Trophoblast cell (in vitro differentiated cells and primary cell): ENCODE measurements around the gene GTF2IRD1.

ENCODE experiments used
- DNase-seq, 2 donors: peaks; one replicate each; pipeline ENCODE4 v3.0.0-alpha.2; 2016
- H2AFZ ChIP-seq: 2 replicates; pipeline ENCODE4 v1.6.1; 2013; ENCODE audit warnings: low read length, moderate library complexity, mild to moderate bottlenecking; ENCODE audit not compliant: insufficient read depth, poor library complexity
- H2AK5ac ChIP-seq: 2 replicates; pipeline ENCODE4 v1.6.1; 2013; ENCODE audit warnings: mild to moderate bottlenecking, low read length
- H2BK120ac ChIP-seq: 2 replicates; pipeline ENCODE4 v1.6.1; 2013; ENCODE audit warnings: low read length, mild to moderate bottlenecking, moderate library complexity; ENCODE audit not compliant: insufficient read depth, poor library complexity
- H2BK12ac ChIP-seq: 2 replicates; pipeline ENCODE4 v1.6.1; 2013; ENCODE audit warnings: mild to moderate bottlenecking, low read length, moderate library complexity
- H2BK5ac ChIP-seq: 2 replicates; pipeline ENCODE4 v1.6.1; 2013; ENCODE audit warnings: low read length, low read depth, moderate library complexity, mild to moderate bottlenecking; ENCODE audit not compliant: poor library complexity
- H3K14ac ChIP-seq: 2 replicates; pipeline ENCODE4 v1.6.1; 2013; ENCODE audit warnings: mild to moderate bottlenecking, low read length
- H3K18ac ChIP-seq: 2 replicates; pipeline ENCODE4 v1.6.1; 2013; ENCODE audit warnings: mild to moderate bottlenecking, low read length
- H3K23ac ChIP-seq: 2 replicates; pipeline ENCODE4 v1.6.1; 2013; ENCODE audit warnings: low read length
- H3K27ac ChIP-seq: 2 replicates; pipeline ENCODE4 v1.5.1; 2013; ENCODE audit warnings: low read depth, mild to moderate bottlenecking, inconsistent platforms, low read length, moderate library complexity
- H3K27me3 ChIP-seq: 2 replicates; pipeline ENCODE4 v1.6.1; 2013; ENCODE audit warnings: inconsistent platforms, mild to moderate bottlenecking, low read length, moderate library complexity; ENCODE audit not compliant: insufficient read depth
- H3K36me3 ChIP-seq, 2 experiments: 1 replicate in 1 of 2; 2 replicates in 1 of 2; pipeline ENCODE4 v1.6.1; 2013; ENCODE audit warnings: low read length in 2 of 2, mild to moderate bottlenecking in 2 of 2, moderate library complexity in 1 of 2; ENCODE audit not compliant: insufficient read depth in 2 of 2, control insufficient read depth in 1 of 2
- H3K4ac ChIP-seq: 2 replicates; pipeline ENCODE4 v1.6.1; 2013; ENCODE audit warnings: low read depth, mild to moderate bottlenecking, low read length, moderate library complexity
- H3K4me1 ChIP-seq, 2 experiments: 1 replicate in 1 of 2; 2 replicates in 1 of 2; pipeline ENCODE4 v1.6.1; 2013; ENCODE audit warnings: low read length in 2 of 2, mild to moderate bottlenecking in 2 of 2, moderate library complexity in 1 of 2; ENCODE audit not compliant: insufficient read depth in 2 of 2, control insufficient read depth in 1 of 2
- H3K4me2 ChIP-seq: 2 replicates; pipeline ENCODE4 v1.6.1; 2013; ENCODE audit warnings: inconsistent platforms, mild to moderate bottlenecking, low read length, moderate library complexity
- H3K4me3 ChIP-seq: 2 replicates; pipeline ENCODE4 v1.5.1; 2013; ENCODE audit warnings: mild to moderate bottlenecking, low read depth, low read length, inconsistent platforms
- H3K79me1 ChIP-seq: one replicate; pipeline ENCODE4 v1.6.1; 2013; ENCODE audit warnings: low read length
- H3K79me2 ChIP-seq: 2 replicates; pipeline ENCODE4 v1.6.1; 2013; ENCODE audit warnings: low read length, mild to moderate bottlenecking; ENCODE audit not compliant: control insufficient read depth, insufficient read depth, poor library complexity
- H3K9ac ChIP-seq: 2 replicates; pipeline ENCODE4 v1.6.1; 2013; ENCODE audit warnings: mild to moderate bottlenecking, low read length
- H3K9me3 ChIP-seq: 2 replicates; pipeline ENCODE4 v1.6.1; 2013; ENCODE audit warnings: low read depth, mild to moderate bottlenecking, control low read depth, inconsistent platforms, low read length; ENCODE audit not compliant: insufficient read depth
- H4K12ac ChIP-seq: 2 replicates; pipeline ENCODE4 v1.6.1; 2013; ENCODE audit warnings: low read depth, mild to moderate bottlenecking, low read length, moderate library complexity
- H4K8ac ChIP-seq: 2 replicates; pipeline ENCODE4 v1.6.1; 2013; ENCODE audit warnings: low read depth, mild to moderate bottlenecking, low read length, moderate library complexity
- H4K91ac ChIP-seq: one replicate; pipeline ENCODE4 v1.6.1; 2013; ENCODE audit warnings: low read depth, mild to moderate bottlenecking, low read length, moderate library complexity
- WGBS: extraction: QIAGEN DNeasy Blood & Tissue Kit; methylation state at CpG from one replicate; pipeline ENCODE4 v1.1.7; 2013; ENCODE audit warnings: missing lambda C conversion rate; ENCODE audit not compliant: insufficient read length, insufficient coverage; ENCODE audit errors: extremely low coverage; 5-methylcytosine and 5-hydroxymethylcytosine counted together

GTF2IRD1 gene

GRCh38 chr7:74461970-74462706 lies 8.4 kb downstream of the GTF2IRD1 start:
- H4K8ac ChIP-seq = no peak overlapping the region
- H4K12ac ChIP-seq = no peak overlapping the region
- WGBS = no CpG with 5 or more reads among the region's 15 CpGs
- H3K79me1 ChIP-seq = no peaks in the 10 kb centered on the region
- peaks cover 5% of the 10 kb centered on the region for H3K79me2 ChIP-seq
- H2AFZ ChIP-seq = no peak overlapping the region
- no peak overlapping the region for H3K4ac ChIP-seq
- no peak overlapping the region for H3K9ac ChIP-seq
- H3K18ac ChIP-seq = no peak overlapping the region
- no peak overlapping the region for H4K91ac ChIP-seq
- no peak for DNase-seq
- H2BK120ac ChIP-seq = no peak overlapping the region
- no peaks in the 10 kb centered on the region for H3K9me3 ChIP-seq
- H2BK5ac ChIP-seq = no peak overlapping the region
- no peak overlapping the region for H3K4me2 ChIP-seq
- no peak overlapping the region for H3K23ac ChIP-seq
- H3K4me1 ChIP-seq = peaks cover 0 to 6% of the 10 kb centered on the region in 2 experiments
- H3K27ac ChIP-seq = no peak overlapping the region
- no peaks in the 10 kb centered on the region for H3K27me3 ChIP-seq
- H3K14ac ChIP-seq = no peak overlapping the region
- no peak overlapping the region for H2AK5ac ChIP-seq
- no peak overlapping the region for H2BK12ac ChIP-seq
- no peak overlapping the region for H3K4me3 ChIP-seq
- peaks cover 2 to 6% of the 10 kb centered on the region in 2 experiments for H3K36me3 ChIP-seq

GRCh38 chr7:74462707-74463100 lies 9.0 kb downstream of the GTF2IRD1 start:
- H2BK12ac ChIP-seq = no peak overlapping the region
- no peak overlapping the region for H3K4ac ChIP-seq
- no peak overlapping the region for H3K4me2 ChIP-seq
- H3K4me1 ChIP-seq = peaks cover 0 to 6% of the 10 kb centered on the region in 2 experiments
- no peak overlapping the region for H3K27ac ChIP-seq
- no peak for DNase-seq
- WGBS = no CpG with 5 or more reads among the region's 11 CpGs
- H4K12ac ChIP-seq = no peak overlapping the region
- no peak overlapping the region for H4K8ac ChIP-seq
- H3K79me2 ChIP-seq = peaks cover 5% of the 10 kb centered on the region
- H4K91ac ChIP-seq = no peak overlapping the region
- no peak overlapping the region for H3K9ac ChIP-seq
- no peak overlapping the region for H2BK5ac ChIP-seq
- no peaks in the 10 kb centered on the region for H3K79me1 ChIP-seq
- H3K9me3 ChIP-seq = no peaks in the 10 kb centered on the region
- H2AK5ac ChIP-seq = no peak overlapping the region
- no peak overlapping the region for H3K14ac ChIP-seq
- H3K4me3 ChIP-seq = no peak overlapping the region
- H3K36me3 ChIP-seq = peaks cover 2 to 6% of the 10 kb centered on the region in 2 experiments
- no peaks in the 10 kb centered on the region for H3K27me3 ChIP-seq
- H3K23ac ChIP-seq = no peak overlapping the region
- no peak overlapping the region for H2BK120ac ChIP-seq
- H3K18ac ChIP-seq = no peak overlapping the region
- H2AFZ ChIP-seq = no peak overlapping the region

GRCh38 chr7:74464931-74465886 lies 11.5 kb downstream of the GTF2IRD1 start:
- Histone ChIP-seq H3K4me3 (no peak overlapping the region), H3K4me2 (no peak overlapping the region), H4K91ac (no peak overlapping the region), H3K27me3 (no peaks in the 10 kb centered on the region), H3K79me1 (no peaks in the 10 kb centered on the region), H3K14ac (no peak overlapping the region), H4K8ac (no peak overlapping the region), H2BK5ac (no peak overlapping the region), H3K36me3 (peaks cover 2% of the 10 kb centered on the region in 2 experiments), H2BK12ac (no peak overlapping the region), H2BK120ac (no peak overlapping the region), H3K18ac (peak overlapping the region; percentile 5), H3K9me3 (no peaks in the 10 kb centered on the region), H3K79me2 (peaks cover 5% of the 10 kb centered on the region), H2AK5ac (no peak overlapping the region), H3K4ac (no peak overlapping the region), H3K9ac (no peak overlapping the region), H3K4me1 (peaks cover 0 to 6% of the 10 kb centered on the region in 2 experiments), H4K12ac (no peak overlapping the region), H3K27ac (no peak overlapping the region), H3K23ac (no peak overlapping the region), H2AFZ (no peak overlapping the region)
- no peak for DNase-seq
- WGBS = no CpG with 5 or more reads among the region's 7 CpGs

- no peaks in the 10 kb centered on the region for H3K9me3 ChIP-seq
- WGBS = no CpG with 5 or more reads among the region's 21 CpGs
- H2AFZ ChIP-seq = no peak overlapping the region
- H3K36me3 ChIP-seq = peaks cover 2% of the 10 kb centered on the region in 2 experiments
- H3K14ac ChIP-seq = no peak overlapping the region
- no peak overlapping the region for H4K8ac ChIP-seq
- no peak overlapping the region for H2BK12ac ChIP-seq
- H4K12ac ChIP-seq = no peak overlapping the region
- peaks cover 0 to 6% of the 10 kb centered on the region in 2 experiments for H3K4me1 ChIP-seq
- no peak overlapping the region for H4K91ac ChIP-seq
- peak overlapping the region; percentile 30 for H3K4me3 ChIP-seq
- H3K4me2 ChIP-seq = no peak overlapping the region
- no peak overlapping the region for H2AK5ac ChIP-seq
- DNase-seq = peak in 1 of 2 donors; percentile 42
- H3K9ac ChIP-seq = no peak overlapping the region
- H2BK120ac ChIP-seq = no peak overlapping the region
- peaks cover 2% of the 10 kb centered on the region for H3K79me2 ChIP-seq
- H3K27ac ChIP-seq = no peak overlapping the region
- peak overlapping the region; percentile 53 for H3K23ac ChIP-seq
- no peak overlapping the region for H3K4ac ChIP-seq
- no peaks in the 10 kb centered on the region for H3K79me1 ChIP-seq
- no peak overlapping the region for H3K18ac ChIP-seq
- no peak overlapping the region for H2BK5ac ChIP-seq
- no peaks in the 10 kb centered on the region for H3K27me3 ChIP-seq
Measured at GRCh38 chr7:74466196-74466813, 12.6 kb downstream of the GTF2IRD1 start.
